ENCODE data around the gene LRP1B.

DNA sequence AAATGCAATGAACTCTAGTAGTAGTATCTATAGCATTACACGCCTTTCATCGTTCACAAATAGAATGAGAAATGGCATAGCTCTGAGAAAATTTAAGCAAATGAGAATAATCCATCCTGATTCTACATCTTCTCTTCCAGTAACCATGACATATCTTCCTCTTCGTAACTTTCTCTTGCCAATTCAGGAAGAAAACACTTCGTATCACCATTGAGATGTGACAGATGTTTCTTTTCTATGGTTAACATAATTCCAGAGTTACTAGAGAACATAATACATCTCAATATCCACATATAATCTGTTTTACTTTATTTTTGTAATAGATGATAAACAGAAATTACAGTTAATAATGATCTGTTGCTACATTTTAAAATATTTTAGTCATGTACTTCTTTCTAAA, 1527.4 kb downstream of the LRP1B start:
- TF ChIP-seq, protein P1, sequence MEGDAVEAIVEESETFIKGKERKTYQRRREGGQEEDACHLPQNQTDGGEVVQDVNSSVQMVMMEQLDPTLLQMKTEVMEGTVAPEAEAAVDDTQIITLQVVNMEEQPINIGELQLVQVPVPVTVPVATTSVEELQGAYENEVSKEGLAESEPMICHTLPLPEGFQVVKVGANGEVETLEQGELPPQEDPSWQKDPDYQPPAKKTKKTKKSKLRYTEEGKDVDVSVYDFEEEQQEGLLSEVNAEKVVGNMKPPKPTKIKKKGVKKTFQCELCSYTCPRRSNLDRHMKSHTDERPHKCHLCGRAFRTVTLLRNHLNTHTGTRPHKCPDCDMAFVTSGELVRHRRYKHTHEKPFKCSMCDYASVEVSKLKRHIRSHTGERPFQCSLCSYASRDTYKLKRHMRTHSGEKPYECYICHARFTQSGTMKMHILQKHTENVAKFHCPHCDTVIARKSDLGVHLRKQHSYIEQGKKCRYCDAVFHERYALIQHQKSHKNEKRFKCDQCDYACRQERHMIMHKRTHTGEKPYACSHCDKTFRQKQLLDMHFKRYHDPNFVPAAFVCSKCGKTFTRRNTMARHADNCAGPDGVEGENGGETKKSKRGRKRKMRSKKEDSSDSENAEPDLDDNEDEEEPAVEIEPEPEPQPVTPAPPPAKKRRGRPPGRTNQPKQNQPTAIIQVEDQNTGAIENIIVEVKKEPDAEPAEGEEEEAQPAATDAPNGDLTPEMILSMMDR (conservative IDR thresholded peaks at IDR 0.05; ENCODE audit: low read length): no peak
- no peak for TF ChIP-seq EZH2phosphoT487 (IDR thresholded peaks at IDR 0.05; ENCODE audit: borderline replicate concordance)
